HG02610 (cell line): ENCODE data around the gene CRABP1.
A peak's percentile ranks its signal among the peaks of the same experiment; 100 is the strongest.

ENCODE experiments used
- ATAC-seq: cut with Tn5 transposase; IDR thresholded peaks from one replicate; pipeline ENCODE4 v1.9.1; 2021; ENCODE audit warnings: mild to moderate bottlenecking, moderate library complexity; ENCODE audit not compliant: unreplicated experiment

Gene CRABP1

GRCh38 chr15:78316283-78317083 is 23.7 kb upstream of the CRABP1 start:
- ATAC-seq, result peak; percentile 70

- no peak for ATAC-seq
Measured at GRCh38 chr15:78317145-78317836, 22.9 kb upstream of the CRABP1 start.

GRCh38 chr15:78319588-78319987 is 20.6 kb upstream of the CRABP1 start:
- ATAC-seq, result no peak

GRCh38 chr15:78320183-78320582 is 20.0 kb upstream of the CRABP1 start:
- ATAC-seq, result no peak

GRCh38 chr15:78321041-78321570 is 19.0 kb upstream of the CRABP1 start:
- ATAC-seq, result no peak

- ATAC-seq, result no peak
Measured at GRCh38 chr15:78321786-78322185, 18.4 kb upstream of the CRABP1 start.

GRCh38 chr15:78322243-78322642 is 17.9 kb upstream of the CRABP1 start:
- no peak for ATAC-seq

- no peak for ATAC-seq
Measured at GRCh38 chr15:78322724-78323521, 17.2 kb upstream of the CRABP1 start.

- no peak for ATAC-seq
Measured at GRCh38 chr15:78323693-78324092, 16.5 kb upstream of the CRABP1 start.

GRCh38 chr15:78324144-78324543 is 16.0 kb upstream of the CRABP1 start:
- no peak for ATAC-seq

GRCh38 chr15:78325092-78325843 is 14.9 kb upstream of the CRABP1 start:
- no peak for ATAC-seq

- no peak for ATAC-seq
Measured at GRCh38 chr15:78327466-78327865, 12.7 kb upstream of the CRABP1 start.

- ATAC-seq, result no peak
Measured at GRCh38 chr15:78329625-78330024, 10.5 kb upstream of the CRABP1 start.

- ATAC-seq, result no peak
Measured at GRCh38 chr15:78334845-78335244, 5.3 kb upstream of the CRABP1 start.

GRCh38 chr15:78335985-78336384 is 4.2 kb upstream of the CRABP1 start:
- no peak for ATAC-seq

GRCh38 chr15:78338781-78339180 is 1.4 kb upstream of the CRABP1 start:
- no peak for ATAC-seq

- no peak for ATAC-seq
Measured at GRCh38 chr15:78339559-78339958, 594 bp upstream of the CRABP1 start.

- no peak for ATAC-seq
Measured at GRCh38 chr15:78341057-78341987, 1.2 kb downstream of the CRABP1 start.

GRCh38 chr15:78342021-78342420 is 1.9 kb downstream of the CRABP1 start:
- no peak for ATAC-seq
